ENCODE measurements around the gene EFCAB10. TPM values are rescaled to one million over a fixed set of nuclear protein-coding genes. Genes with fewer than 3 reads are reported as not detected.

EFCAB10 gene
- polyA plus RNA-seq, 2 of the 4 experiments (the other 2 are of a cell fraction): 2.9 to 4.2 TPM

- ChIA-PET CTCF (interaction anchor here (1.2 to 5.4 kb wide), 3 partner anchors 12 to 32 kb away, joined by 3 to 39 read pairs (median 27); no protein-coding TSS in a partner anchor), POLR2A (no interaction called here)
- WGBS (ENCODE audit: missing lambda C conversion rate): 97% methylated on average over 20 of the region's 20 CpGs
- TF ChIP-seq CEBPB (IDR thresholded peaks at IDR 0.05) (no peak), HMGXB4 (CRISPR knock-in tag; IDR thresholded peaks at IDR 0.05; ENCODE audit: borderline replicate concordance) (no peak), ATOH8 (CRISPR knock-in tag; IDR thresholded peaks at IDR 0.05; ENCODE audit: low read depth) (no peak), RFX5 (IDR thresholded peaks at IDR 0.05) (no peak), ZC3H11A (IDR thresholded peaks at IDR 0.05) (no peak), MAFK (IDR thresholded peaks at IDR 0.05; ENCODE audit: partially characterized antibody) (no peak), JUNB (IDR thresholded peaks at IDR 0.05) (no peak), CHD4 (IDR thresholded peaks at IDR 0.05; ENCODE audit: borderline replicate concordance) (no peak), ZNF302 (CRISPR knock-in tag; IDR thresholded peaks at IDR 0.05) (no peak), POLR2A (IDR thresholded peaks at IDR 0.05; ENCODE audit: low read length) (no peak), NFE2L2 (conservative IDR thresholded peaks at IDR 0.05; ENCODE audit: low read length) (no peak), SMC3 (IDR thresholded peaks at IDR 0.05) (no peak), FOSB (CRISPR knock-in tag; IDR thresholded peaks at IDR 0.05) (no peak)
- H3K27ac ChIP-seq: no peak overlapping the region
- no peak for ATAC-seq
- H3K4me3 ChIP-seq: no peak overlapping the region
- FAIRE-seq: no peak
- DNase-seq (ENCODE audit: low read depth in 1 of 2, low spot score in 1 of 2): no peak
- no peaks in the 10 kb centered on the region for H3K9me3 ChIP-seq
- no peak overlapping the region for H3K4me2 ChIP-seq
- peaks cover 14% of the 10 kb centered on the region for H3K4me1 ChIP-seq
Observed at GRCh38 chr7:105530546-105530945, 50.7 kb downstream of the EFCAB10 start.

DNA sequence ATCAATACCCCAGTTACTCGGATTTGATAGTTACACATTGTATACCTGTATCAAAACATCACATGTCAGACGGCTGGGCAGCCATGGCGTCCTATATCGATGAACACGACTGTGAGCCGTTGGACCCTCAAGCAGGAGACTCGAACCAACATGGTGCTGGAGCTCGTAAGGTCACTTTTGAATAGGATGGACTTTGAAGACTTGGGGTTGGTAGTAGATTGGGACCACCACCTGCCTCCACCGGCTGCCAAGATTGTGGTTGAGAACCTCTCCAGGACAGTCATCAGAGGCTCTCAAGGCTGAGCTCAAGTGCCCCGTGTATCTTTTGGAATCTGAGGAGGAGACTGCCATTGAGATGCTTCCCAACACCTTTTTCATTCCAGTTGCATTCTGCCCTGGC, 51.2 kb downstream of the EFCAB10 start:
- no peak overlapping the region for H3K4me2 ChIP-seq
- WGBS (ENCODE audit: missing lambda C conversion rate): 79% methylated on average over 10 of the region's 10 CpGs
- CTCF ChIA-PET: interaction anchor here (5.4 kb wide), 1 partner anchor 12 kb away, joined by 39 read pairs; no protein-coding TSS in a partner anchor
- H3K4me1 ChIP-seq: peaks cover 14% of the 10 kb centered on the region
- H3K4me3 ChIP-seq: no peak overlapping the region
- no peak overlapping the region for H3K27ac ChIP-seq
- TF ChIP-seq ZSCAN20 (CRISPR knock-in tag; IDR thresholded peaks at IDR 0.05) (no peak), ZC3H11A (IDR thresholded peaks at IDR 0.05) (no peak), CHD4 (IDR thresholded peaks at IDR 0.05; ENCODE audit: borderline replicate concordance) (no peak), RARB (CRISPR knock-in tag; IDR thresholded peaks at IDR 0.05) (no peak), CEBPB (IDR thresholded peaks at IDR 0.05) (no peak), GATA3 (IDR thresholded peaks at IDR 0.05; ENCODE audit: borderline replicate concordance) (no peak), FOXS1 (CRISPR knock-in tag; IDR thresholded peaks at IDR 0.05) (no peak), CBX2 (IDR thresholded peaks at IDR 0.05; ENCODE audit: borderline replicate concordance, low read depth) (no peak), HOXA7 (CRISPR knock-in tag; IDR thresholded peaks at IDR 0.05) (no peak), TFCP2L1 (CRISPR knock-in tag; IDR thresholded peaks at IDR 0.05) (no peak), CBX8 (IDR thresholded peaks at IDR 0.05) (no peak), FOSL2 (IDR thresholded peaks at IDR 0.05) (no peak), FOSL2 (CRISPR knock-in tag; IDR thresholded peaks at IDR 0.05) (no peak), MAZ (IDR thresholded peaks at IDR 0.05; ENCODE audit: borderline replicate concordance, low read depth, low read length) (no peak), CHD2 (IDR thresholded peaks at IDR 0.05; ENCODE audit: low read length, partially characterized antibody) (no peak)
- TF ChIP-seq, protein P1, sequence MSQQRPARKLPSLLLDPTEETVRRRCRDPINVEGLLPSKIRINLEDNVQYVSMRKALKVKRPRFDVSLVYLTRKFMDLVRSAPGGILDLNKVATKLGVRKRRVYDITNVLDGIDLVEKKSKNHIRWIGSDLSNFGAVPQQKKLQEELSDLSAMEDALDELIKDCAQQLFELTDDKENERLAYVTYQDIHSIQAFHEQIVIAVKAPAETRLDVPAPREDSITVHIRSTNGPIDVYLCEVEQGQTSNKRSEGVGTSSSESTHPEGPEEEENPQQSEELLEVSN (IDR thresholded peaks at IDR 0.05; ENCODE audit: borderline replicate concordance, low read depth): no peak
- TF ChIP-seq, protein P2, sequence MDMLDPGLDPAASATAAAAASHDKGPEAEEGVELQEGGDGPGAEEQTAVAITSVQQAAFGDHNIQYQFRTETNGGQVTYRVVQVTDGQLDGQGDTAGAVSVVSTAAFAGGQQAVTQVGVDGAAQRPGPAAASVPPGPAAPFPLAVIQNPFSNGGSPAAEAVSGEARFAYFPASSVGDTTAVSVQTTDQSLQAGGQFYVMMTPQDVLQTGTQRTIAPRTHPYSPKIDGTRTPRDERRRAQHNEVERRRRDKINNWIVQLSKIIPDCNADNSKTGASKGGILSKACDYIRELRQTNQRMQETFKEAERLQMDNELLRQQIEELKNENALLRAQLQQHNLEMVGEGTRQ (IDR thresholded peaks at IDR 0.05): no peak
- DNase-seq (ENCODE audit: low read depth in 1 of 2, low spot score in 1 of 2) (no peak), ATAC-seq (no peak), FAIRE-seq (no peak)
- no peaks in the 10 kb centered on the region for H3K9me3 ChIP-seq
- POLR2A ChIA-PET: no interaction called here

Data from A549 (cell line).